SIG-M5 (cell line): Measurements from ENCODE around the gene USP11.

ENCODE experiments used
- DNase-seq: peaks from one replicate; lab custom pipeline; 2025; lab: John Stamatoyannopoulos, UW

USP11 gene

DNA sequence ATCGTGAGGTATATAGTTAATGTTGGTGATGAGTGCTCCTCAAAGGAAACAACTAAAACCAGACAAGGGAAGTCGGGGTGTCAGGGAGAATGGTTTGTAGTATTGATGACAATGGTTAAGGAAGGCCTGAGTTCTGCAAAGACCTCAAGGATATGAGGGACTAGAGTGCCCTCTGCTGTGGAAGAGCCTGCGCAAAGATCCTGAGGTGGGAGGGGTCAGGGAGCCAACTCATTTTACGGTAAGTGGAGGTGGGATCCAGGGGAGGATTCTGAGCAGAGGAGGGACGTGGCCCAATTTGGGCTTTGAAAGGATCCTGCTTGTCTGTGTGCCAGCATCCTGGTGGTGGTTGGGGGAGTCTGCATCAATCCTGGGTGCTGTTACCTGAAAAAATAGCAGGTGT is 27.8 kb upstream of the USP11 start:
- no peak for DNase-seq

- no peak for DNase-seq
These were observed 26.5 kb upstream of the USP11 start for GRCh38 chrX:47206316-47206715.

DNA sequence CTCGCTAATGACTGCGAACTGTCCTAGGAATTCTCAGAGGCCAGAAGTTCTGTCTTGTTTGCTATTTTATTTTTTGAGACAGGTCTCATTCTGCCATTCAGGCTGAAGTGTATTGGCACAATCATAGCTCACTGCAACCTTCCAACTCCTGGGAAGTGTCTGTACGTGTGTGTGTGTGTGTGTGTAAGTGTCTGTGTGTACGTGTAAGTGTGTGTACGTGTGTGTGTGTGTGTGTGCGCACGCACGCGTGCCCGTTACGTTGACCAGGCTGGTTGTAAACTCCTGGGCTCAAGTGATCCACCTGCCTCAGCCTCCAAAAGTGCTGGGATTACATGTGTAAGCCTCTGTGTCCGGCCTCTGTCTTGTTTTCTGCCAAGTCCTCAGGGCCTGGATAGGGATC is 24.7 kb upstream of the USP11 start:
- DNase-seq: no peak

DNA sequence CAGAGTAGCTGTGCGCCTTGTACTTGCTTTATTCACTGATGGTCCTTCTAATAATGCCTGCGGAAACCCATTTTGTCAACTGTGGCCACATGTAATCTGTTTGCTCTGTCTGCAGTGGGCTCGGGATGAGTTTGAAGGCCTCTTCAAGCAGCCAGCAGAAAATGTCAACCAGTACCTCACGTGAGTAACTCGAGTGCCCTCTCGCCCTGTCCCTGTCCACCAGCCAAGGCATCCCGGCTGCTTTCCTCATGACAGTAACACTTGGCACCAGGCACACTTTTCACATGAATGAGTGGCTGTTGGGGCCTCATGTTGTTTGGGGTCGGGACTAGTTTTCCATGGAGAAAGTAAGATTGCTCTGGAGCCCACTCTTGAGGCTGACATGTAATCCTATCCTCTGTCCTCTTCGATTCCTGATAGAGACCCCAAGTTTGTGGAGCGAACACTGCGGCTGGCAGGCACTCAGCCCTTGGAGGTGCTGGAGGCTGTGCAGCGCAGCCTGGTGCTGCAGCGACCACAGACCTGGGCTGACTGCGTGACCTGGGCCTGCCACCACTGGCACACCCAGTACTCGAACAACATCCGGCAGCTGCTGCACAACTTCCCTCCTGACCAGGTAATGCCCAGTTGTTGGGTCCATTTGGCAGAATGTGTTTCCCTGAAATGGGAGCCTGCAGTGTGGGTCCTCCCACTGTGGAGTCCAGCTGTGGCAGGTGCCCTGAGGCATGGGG is 23.1 kb upstream of the USP11 start:
- no peak for DNase-seq

- DNase-seq: no peak
These were observed 22.0 kb upstream of the USP11 start for GRCh38 chrX:47210661-47211425.

DNA sequence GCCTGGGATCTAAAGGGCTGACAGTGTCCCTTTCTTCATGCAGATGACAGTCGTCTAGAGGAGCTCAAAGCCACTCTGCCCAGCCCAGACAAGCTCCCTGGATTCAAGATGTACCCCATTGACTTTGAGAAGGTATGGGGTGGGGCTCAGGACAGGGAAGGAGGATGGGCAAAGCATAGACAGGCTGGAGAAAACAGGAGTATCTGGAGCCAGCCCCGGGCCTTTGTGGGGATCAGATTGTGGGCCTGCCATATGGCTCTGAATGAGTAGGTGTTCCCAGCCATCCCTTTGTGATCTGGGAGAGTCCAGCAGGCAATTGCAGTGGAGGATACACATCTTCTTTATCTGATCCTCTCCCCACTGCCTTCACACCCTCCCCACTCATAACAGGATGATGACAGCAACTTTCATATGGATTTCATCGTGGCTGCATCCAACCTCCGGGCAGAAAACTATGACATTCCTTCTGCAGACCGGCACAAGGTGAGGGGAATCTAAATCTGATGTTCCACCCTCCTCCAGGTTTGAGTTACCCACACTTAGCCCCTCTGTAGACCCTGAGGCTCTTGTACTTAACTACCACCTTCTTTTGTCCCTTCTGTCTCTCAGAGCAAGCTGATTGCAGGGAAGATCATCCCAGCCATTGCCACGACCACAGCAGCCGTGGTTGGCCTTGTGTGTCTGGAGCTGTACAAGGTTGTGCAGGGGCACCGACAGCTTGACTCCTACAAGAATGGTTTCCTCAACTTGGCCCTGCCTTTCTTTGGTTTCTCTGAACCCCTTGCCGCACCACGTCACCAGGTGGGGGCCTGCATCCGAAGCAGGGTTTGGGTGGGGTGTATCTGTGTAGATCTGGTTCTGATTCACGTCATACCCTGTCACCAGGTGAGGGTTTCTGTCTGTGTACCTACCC is 20.2 kb upstream of the USP11 start:
- no peak for DNase-seq

- DNase-seq: no peak
These were observed 18.3 kb upstream of the USP11 start for GRCh38 chrX:47214435-47215077.

- DNase-seq: no peak
These were observed 17.4 kb upstream of the USP11 start for GRCh38 chrX:47215291-47215900.

DNA sequence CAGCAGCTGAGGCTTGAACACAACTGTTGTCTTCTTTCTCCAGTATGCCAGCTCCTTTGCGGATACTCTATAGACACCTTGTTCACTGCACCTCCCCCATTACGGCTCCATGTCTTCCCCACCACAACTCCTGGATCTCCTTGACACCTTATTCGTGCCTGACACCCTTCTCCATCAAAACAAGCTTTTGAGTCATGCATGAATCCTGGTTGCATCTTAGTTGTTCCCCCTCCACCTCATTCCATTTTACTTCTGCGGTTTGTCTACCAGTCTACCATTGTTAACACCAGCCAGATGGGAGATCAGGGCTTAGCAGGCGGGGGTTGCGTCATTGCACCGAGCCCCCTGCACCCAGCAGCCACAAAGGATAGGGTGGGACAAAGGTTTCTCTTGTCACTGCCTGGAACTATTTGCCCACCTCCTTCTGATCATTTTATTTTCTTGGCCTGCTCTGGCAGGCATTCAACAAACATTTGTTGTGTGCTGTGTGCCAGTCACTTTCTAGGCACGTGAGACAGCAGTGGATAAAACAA is 16.4 kb upstream of the USP11 start:
- no peak for DNase-seq

GRCh38 chrX:47217121-47217851 is 15.5 kb upstream of the USP11 start:
- no peak for DNase-seq

GRCh38 chrX:47217852-47218279 is 14.9 kb upstream of the USP11 start:
- DNase-seq: peak; percentile 83

GRCh38 chrX:47218280-47218919 is 14.4 kb upstream of the USP11 start, which contains the start of gene CDK16:
TSS of gene CDK16 (plus strand) at chrX:47218681. CDS start at chrX:47223558, 4,877 bp downstream.
- DNase-seq: no peak

- no peak for DNase-seq
These were observed 13.6 kb upstream of the USP11 start for GRCh38 chrX:47218920-47219815.

GRCh38 chrX:47221756-47222155 is 11.1 kb upstream of the USP11 start:
- no peak for DNase-seq

DNA sequence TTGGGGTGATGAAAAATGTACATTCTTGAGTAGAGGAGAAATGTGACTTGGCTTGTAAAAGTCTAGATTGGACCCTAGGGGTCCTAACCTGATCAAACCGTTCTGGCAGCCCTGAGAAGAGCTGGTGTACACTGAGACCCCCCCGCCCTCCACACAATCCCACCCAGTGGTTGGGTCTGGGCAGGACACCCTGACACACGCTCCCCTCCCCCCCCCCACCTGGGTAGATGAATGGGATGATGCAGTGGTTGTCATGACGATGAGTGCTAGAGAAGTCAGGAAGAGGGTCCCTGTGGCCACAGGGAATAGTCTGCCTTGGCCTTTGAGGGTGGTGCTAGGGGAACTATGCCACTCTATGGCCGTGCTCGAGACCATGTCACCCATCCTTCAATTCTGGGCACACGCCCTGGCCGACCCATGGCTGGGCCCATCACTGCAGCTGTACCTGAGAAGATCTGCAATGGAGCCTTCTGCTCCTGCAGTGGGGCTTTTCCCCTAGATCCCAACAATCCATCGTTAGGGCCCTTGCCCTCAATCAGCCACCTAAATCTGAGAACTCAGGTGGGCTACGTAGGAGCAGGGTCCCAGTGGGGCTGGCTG is 10.0 kb upstream of the USP11 start:
- no peak for DNase-seq

DNA sequence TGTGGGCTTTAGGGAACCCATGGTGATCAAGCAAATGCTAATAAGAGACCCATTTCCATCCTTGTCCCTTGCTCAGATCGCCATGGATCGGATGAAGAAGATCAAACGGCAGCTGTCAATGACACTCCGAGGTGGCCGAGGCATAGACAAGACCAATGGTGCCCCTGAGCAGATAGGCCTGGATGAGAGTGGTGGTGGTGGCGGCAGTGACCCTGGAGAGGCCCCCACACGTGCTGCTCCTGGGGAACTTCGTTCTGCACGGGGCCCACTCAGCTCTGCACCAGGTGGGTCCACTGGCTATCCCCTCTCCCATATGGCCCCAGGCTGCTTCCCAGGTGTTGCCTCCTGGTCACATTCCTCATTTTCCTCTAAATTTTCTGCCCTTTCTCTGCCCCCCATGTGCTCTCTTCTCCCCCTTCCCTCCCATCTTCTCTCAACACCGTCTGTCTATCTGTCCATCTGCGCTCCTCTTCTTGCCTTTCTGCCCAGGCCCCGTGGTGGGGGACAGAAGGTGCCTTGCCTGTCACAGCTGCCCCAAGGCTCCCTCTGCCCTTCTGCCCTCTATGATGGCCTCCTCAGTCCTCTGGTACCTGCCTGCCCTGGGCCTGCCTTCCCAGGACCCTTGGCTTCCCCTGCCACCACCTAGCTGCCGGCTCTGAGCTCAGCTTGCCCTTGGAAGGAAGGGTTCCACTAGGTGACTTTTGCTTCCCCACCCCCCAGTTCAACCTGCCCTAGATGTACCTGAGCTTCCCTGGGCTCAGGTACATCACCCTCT is 9.1 kb upstream of the USP11 start:
- DNase-seq: no peak

DNA sequence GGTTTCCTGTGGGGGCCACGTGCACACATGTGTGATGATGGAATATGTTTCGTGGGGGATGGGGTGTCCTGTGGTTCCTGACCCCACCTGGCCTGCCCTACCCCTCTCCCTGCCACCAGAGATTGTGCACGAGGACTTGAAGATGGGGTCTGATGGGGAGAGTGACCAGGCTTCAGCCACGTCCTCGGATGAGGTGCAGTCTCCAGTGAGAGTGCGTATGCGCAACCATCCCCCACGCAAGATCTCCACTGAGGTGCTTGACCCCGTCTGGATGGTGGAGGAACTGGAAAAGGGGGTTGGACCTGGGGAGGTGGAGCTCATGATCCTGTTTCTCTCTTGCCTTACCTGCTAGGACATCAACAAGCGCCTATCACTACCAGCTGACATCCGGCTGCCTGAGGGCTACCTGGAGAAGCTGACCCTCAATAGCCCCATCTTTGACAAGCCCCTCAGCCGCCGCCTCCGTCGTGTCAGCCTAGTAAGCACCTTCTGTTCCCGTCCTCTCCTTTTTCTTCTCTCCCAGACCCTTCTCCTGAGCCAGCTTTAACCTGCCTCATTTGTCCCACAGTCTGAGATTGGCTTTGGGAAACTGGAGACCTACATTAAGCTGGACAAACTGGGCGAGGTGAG is 8.4 kb upstream of the USP11 start:
- no peak for DNase-seq
